ENCODE measurements around the gene TFAP2E. TPM values are rescaled to one million over a fixed set of nuclear protein-coding genes. Genes with fewer than 3 reads are reported as not detected.
A peak's percentile ranks its signal among the peaks of the same experiment; 100 is the strongest.
"Not testable (repeated sequence)": the region's sequence is repeated elsewhere in the genome, so short reads cannot be mapped to it uniquely, and the experiment has no call there.

TFAP2E gene
- total RNA-seq, 1 experiment from 2014 or later = 0.94 TPM

DNA sequence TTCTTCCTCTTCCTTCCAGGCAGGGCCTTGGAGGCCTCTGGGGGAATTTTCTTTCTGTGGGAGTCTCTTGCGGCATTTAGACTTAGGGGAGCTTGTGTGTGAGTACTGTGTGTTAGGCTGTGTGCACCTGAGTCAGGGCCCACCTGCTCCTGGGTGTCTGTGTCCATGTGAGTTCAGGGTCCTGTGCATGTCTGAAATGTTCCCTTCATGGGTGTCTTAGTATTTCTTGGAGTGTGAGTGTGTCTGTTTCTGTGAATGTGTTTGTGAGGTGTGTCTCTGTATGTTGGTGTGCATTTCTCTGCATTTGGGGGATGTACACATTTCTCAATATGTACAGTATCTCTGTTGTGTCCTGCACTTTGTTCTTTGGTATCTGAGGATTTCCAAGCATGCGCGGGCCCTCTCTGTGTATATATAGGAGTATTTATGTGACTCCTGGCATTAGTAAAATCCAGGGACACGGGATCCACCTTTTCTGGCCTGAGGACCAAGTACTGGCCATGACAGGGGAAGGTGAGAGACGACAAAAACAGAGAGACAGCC lies 2.4 kb downstream of the TFAP2E start:
- DNase-seq = no peak
- Histone ChIP-seq H3K27me3 (ENCODE audit: control insufficient read depth, insufficient read depth, low read length) (peaks cover 80% of the 10 kb centered on the region), H3K4me3 (ENCODE audit: insufficient read depth, low read depth, low read length) (no peak overlapping the region), H3K36me3 (replicated peaks; ENCODE audit: control insufficient read depth, insufficient read depth, low read length) (no peaks in the 10 kb centered on the region)

DNA sequence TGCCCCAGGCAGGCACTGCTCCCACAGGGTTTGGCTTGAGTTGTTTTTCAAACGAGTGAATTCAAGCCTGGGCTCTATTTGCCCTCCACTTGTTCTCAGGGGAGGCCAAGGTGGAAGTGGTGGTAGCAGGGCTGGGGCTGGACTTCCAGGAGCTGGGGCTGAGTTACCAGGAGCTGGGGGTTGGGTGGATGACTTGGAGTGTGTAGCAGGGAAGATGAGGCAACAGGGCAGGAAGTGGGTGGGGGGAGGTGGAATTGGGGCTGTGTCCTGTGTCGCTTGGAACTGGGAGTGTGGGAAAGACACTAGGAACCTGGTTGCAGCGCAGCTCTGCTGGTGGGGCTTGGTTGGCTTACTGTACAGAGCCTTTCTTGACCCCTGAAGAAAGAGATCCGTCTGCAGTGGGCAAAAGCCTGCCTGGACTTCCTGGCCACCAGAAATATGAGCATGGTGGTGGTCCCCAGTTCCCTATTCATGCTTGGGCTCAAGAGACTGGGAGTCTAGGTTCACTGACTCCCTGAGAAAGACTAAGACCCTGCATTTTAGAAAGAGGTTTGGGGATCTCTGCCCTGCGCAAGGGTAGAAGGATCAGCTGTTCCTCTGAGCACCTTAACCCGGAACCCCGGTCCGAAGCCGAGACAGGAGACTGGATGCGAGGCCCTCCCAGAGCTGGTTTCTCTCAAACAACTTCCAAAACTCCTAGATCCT lies 3.1 kb downstream of the TFAP2E start:
- no peaks in the 10 kb centered on the region for H3K36me3 ChIP-seq (replicated peaks; ENCODE audit: control insufficient read depth, insufficient read depth, low read length)
- H3K27me3 ChIP-seq (ENCODE audit: control insufficient read depth, insufficient read depth, low read length) = peaks cover 74% of the 10 kb centered on the region
- peak overlapping the region; percentile 66 for H3K4me3 ChIP-seq (ENCODE audit: insufficient read depth, low read depth, low read length)
- peak; percentile 67 for DNase-seq

DNA sequence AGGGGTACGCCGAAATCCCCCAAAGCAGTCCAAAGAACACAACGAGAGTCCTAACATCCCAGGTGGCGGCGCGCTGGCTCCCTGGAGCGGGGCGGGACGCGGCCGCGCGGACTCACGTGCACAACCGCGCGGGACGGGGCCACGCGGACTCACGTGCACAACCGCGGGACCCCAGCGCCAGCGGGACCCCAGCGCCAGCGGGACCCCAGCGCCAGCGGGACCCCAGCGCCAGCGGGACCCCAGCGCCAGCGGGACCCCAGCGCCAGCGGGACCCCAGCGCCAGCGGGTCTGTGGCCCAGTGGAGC lies 3.6 kb downstream of the TFAP2E start:
- H3K36me3 ChIP-seq (replicated peaks; ENCODE audit: control insufficient read depth, insufficient read depth, low read length); DNase-seq: not testable (repeated sequence)
- Histone ChIP-seq H3K27me3 (ENCODE audit: control insufficient read depth, insufficient read depth, low read length) (peaks cover 69% of the 10 kb centered on the region), H3K4me3 (ENCODE audit: insufficient read depth, low read depth, low read length) (peak overlapping the region; percentile 66)

DNA sequence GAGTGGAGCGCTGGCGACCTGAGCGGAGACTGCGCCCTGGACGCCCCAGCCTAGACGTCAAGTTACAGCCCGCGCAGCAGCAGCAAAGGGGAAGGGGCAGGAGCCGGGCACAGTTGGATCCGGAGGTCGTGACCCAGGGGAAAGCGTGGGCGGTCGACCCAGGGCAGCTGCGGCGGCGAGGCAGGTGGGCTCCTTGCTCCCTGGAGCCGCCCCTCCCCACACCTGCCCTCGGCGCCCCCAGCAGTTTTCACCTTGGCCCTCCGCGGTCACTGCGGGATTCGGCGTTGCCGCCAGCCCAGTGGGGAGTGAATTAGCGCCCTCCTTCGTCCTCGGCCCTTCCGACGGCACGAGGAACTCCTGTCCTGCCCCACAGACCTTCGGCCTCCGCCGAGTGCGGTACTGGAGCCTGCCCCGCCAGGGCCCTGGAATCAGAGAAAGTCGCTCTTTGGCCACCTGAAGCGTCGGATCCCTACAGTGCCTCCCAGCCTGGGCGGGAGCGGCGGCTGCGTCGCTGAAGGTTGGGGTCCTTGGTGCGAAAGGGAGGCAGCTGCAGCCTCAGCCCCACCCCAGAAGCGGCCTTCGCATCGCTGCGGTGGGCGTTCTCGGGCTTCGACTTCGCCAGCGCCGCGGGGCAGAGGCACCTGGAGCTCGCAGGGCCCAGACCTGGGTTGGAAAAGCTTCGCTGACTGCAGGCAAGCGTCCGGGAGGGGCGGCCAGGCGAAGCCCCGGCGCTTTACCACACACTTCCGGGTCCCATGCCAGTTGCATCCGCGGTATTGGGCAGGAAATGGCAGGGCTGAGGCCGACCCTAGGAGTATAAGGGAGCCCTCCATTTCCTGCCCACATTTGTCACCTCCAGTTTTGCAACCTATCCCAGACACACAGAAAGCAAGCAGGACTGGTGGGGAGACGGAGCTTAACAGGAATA lies 4.2 kb downstream of the TFAP2E start:
- peak; percentile 84 for DNase-seq
- Histone ChIP-seq H3K27me3 (ENCODE audit: control insufficient read depth, insufficient read depth, low read length) (peaks cover 63% of the 10 kb centered on the region), H3K36me3 (replicated peaks; ENCODE audit: control insufficient read depth, insufficient read depth, low read length) (no peaks in the 10 kb centered on the region), H3K4me3 (ENCODE audit: insufficient read depth, low read depth, low read length) (peak overlapping the region; percentile 66)

DNA sequence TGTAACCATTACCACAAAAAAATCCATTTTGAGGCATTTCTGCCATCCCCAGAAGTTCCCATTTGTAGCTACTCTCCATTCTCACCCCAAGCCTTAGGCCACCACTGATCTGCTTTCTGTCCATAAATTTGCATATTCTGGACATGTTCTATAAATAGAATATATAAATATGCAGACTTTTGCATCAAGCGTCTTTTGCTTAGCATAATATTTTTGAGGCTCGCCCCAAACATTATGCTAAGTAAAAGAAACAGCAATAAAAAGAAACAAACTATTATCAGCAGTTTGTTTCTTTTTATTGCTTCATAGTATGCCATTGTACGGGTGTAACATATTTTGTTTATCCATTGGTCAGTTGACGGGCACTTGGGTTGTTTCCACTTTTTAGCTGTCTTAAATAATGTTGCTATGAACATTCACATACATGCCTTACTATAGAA lies 7.9 kb downstream of the TFAP2E start:
- no peak overlapping the region for H3K4me3 ChIP-seq (ENCODE audit: insufficient read depth, low read depth, low read length)

DNA sequence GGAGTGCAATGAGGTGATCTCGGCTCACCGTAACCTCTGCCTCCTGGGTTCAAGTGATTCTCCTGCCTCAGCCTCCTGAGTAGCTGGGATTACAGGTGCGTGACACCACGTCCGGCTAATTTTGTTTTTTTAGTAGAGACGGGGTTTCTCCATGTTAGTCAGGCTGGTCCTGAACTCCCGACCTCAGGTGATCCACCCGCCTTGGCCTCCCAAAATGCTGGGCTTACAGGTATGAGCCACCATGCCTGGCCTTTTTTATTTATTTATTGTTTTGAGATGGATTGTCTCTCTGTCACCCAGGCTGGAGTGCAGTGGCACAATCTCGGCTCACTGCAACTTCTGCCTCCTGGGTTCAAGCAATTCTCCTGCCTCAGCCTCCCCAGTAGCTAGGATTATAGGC lies 8.5 kb downstream of the TFAP2E start:
- not testable (repeated sequence) for H3K4me3 ChIP-seq (ENCODE audit: insufficient read depth, low read depth, low read length); H3K36me3 ChIP-seq (replicated peaks; ENCODE audit: control insufficient read depth, insufficient read depth, low read length); DNase-seq
- peaks cover 20% of the 10 kb centered on the region for H3K27me3 ChIP-seq (ENCODE audit: control insufficient read depth, insufficient read depth, low read length)

More for the DNA sequence above, 7.9 kb downstream of the TFAP2E start:
- Histone ChIP-seq H3K36me3 (replicated peaks; ENCODE audit: control insufficient read depth, insufficient read depth, low read length) (no peaks in the 10 kb centered on the region), H3K27me3 (ENCODE audit: control insufficient read depth, insufficient read depth, low read length) (peaks cover 27% of the 10 kb centered on the region)
- no peak for DNase-seq

DNA sequence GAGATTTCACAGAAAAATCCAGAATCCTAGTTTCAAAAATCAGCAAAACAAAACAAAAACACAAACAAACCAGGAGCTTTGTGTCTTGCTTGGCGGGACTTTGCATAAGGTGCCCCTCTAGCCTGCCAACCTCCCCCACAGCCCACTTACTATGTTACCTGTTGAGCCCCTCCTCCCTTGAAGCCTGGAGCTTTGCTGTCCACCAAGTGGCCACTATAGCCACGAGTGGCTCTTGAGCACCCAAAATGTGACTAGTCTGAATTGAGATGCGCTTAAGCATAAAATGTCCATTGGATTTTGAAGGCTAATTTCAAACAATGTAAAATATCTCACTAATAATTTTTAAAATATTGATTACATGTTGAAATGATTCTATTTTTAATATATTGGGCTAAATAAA lies 12.2 kb downstream of the TFAP2E start:
- Histone ChIP-seq H3K36me3 (replicated peaks; ENCODE audit: control insufficient read depth, insufficient read depth, low read length) (no peaks in the 10 kb centered on the region), H3K27me3 (ENCODE audit: control insufficient read depth, insufficient read depth, low read length) (no peaks in the 10 kb centered on the region), H3K4me3 (ENCODE audit: insufficient read depth, low read depth, low read length) (no peak overlapping the region)
- no peak for DNase-seq

DNA sequence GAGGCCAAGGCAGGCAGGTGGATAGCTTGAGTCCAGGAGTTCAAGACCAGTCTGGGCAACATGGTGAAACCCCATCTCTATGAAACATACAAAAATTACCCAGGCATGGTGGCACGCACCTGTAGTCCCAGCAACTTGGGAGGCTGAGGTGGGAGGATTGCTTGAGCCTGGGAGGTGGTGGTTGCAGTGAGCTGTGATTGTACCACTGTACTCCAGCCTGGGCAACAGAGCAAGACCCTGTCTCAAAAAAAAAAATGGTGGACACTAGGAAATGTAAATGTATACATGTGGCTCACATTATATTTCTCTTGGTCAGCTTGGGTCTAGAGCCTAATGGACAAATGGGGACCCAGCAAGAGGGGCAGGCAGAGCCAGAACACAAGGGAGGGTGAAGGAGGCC lies 12.7 kb downstream of the TFAP2E start:
- not testable (repeated sequence) for H3K27me3 ChIP-seq (ENCODE audit: control insufficient read depth, insufficient read depth, low read length); DNase-seq; H3K36me3 ChIP-seq (replicated peaks; ENCODE audit: control insufficient read depth, insufficient read depth, low read length); H3K4me3 ChIP-seq (ENCODE audit: insufficient read depth, low read depth, low read length)

DNA sequence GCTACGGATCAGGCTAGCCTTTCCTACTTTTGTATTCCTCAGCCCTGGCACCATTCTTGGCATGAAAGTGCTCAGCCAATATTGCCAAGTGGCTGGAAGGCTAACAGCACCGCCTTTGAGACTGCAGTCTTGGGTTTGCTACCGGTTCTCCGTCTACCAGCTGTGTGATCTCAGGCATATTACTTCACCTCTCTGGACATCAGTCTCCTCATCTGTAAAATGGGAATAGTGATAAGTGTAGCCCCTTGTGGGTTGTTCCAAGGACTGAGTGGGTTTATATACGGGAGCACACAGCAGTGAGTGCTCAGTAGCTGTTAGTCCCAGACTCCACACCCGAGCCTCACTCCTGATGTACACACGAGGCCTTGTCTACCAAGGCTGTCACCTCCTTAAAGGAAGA lies 13.7 kb downstream of the TFAP2E start:
- Histone ChIP-seq H3K4me3 (ENCODE audit: insufficient read depth, low read depth, low read length) (no peak overlapping the region), H3K27me3 (ENCODE audit: control insufficient read depth, insufficient read depth, low read length) (no peaks in the 10 kb centered on the region), H3K36me3 (replicated peaks; ENCODE audit: control insufficient read depth, insufficient read depth, low read length) (no peaks in the 10 kb centered on the region)
- DNase-seq = no peak

DNA sequence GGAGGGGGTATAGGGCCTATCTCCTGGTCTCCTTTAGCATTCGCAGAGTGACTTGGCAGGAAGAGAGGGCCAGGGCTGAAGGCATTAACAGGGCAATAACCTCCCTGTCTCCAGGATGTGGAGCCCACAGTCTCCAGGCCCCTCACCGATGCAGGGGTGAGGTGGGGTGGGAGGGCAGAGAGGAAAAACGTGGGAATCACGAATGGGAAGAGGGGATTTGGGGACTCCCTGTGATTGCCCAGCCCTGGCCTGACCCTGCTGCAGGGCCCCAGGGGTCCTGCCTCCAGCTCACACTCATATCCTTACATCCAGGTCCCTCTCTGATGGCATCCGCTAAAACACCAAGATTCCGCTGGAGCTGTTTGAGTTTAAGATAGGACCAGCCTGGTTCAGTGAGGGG lies 14.6 kb downstream of the TFAP2E start:
- no peak for DNase-seq
- no peaks in the 10 kb centered on the region for H3K36me3 ChIP-seq (replicated peaks; ENCODE audit: control insufficient read depth, insufficient read depth, low read length)
- H3K27me3 ChIP-seq (ENCODE audit: control insufficient read depth, insufficient read depth, low read length) = no peaks in the 10 kb centered on the region
- no peak overlapping the region for H3K4me3 ChIP-seq (ENCODE audit: insufficient read depth, low read depth, low read length)

DNA sequence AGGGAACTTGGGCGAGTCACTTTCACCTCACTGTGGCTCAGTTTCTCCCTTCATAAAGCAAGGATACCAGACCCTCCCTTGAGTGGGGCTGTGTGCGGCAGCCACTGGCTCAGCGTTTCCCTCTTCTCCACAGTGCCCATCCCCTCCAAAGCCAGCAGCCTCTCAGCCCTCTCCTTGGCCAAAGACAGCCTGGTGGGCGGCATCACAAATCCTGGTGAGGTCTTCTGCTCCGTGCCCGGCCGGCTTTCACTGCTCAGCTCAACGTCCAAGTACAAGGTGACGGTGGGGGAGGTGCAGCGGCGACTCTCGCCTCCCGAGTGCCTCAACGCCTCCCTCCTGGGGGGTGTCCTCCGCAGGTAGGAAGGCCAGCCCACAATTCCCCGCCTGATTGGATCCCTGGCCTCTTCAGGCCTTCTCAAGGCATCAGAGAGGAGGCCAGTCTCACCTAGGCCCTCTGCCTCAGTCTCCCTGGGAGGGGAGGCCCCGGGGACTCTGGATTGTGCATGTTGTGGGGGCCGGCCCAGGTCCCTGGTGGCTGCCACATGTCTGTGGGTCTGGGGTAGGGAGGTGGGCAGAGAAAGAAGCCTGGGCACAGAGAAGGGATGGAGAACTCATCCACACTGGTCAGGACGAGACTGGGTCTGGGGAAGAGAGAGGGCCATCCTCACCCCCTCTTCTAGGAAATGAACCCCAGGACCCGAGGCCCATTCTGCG lies 15.2 kb downstream of the TFAP2E start:
- DNase-seq = peak; percentile 56
- H3K4me3 ChIP-seq (ENCODE audit: insufficient read depth, low read depth, low read length) = no peak overlapping the region
- no peaks in the 10 kb centered on the region for H3K27me3 ChIP-seq (ENCODE audit: control insufficient read depth, insufficient read depth, low read length)
- H3K36me3 ChIP-seq (replicated peaks; ENCODE audit: control insufficient read depth, insufficient read depth, low read length) = no peaks in the 10 kb centered on the region

DNA sequence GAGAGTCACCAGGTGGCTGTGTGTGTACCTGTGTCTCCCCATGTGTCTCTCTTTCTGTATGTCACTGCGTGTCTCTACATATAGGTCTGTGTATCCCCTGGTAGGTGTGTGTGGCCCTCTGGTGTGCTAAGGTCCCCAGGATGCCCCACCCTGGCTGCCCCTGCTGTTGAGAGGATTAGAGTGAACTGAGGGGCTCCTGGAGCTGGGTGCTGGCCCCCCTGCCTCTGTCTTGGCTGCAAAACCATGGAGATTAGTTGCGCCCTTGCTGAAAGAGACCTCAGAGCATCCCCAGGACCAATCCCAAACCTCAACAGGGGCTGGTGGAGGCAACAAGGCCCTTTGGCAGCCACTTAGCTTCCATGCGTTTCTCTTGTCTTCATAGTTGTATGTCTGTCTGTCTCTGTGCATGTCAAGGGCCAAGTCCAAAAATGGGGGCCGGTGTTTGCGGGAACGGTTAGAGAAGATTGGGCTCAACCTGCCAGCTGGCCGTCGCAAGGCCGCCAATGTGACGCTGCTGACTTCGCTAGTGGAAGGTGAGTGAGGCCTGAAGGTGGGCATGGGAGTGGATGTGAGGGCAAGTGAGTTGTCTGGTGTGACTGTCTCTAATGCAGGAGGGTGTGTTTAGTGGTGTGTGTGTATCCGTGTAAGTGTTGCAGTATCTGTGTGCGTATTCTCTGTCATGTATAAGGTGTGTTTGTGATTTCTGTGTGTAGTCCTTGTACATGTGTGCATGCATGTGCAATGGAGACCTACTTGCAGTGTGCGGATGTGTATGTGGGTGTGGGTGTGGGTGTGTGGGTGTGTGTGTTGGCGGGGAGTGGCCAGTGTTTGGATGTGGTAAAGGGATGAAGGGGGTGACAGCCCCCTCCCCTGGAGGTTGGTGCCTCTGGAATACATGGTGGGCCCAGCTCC lies 16.7 kb downstream of the TFAP2E start:
- DNase-seq = no peak
- no peak overlapping the region for H3K4me3 ChIP-seq (ENCODE audit: insufficient read depth, low read depth, low read length)
- H3K27me3 ChIP-seq (ENCODE audit: control insufficient read depth, insufficient read depth, low read length) = no peaks in the 10 kb centered on the region
- H3K36me3 ChIP-seq (replicated peaks; ENCODE audit: control insufficient read depth, insufficient read depth, low read length) = no peaks in the 10 kb centered on the region

DNA sequence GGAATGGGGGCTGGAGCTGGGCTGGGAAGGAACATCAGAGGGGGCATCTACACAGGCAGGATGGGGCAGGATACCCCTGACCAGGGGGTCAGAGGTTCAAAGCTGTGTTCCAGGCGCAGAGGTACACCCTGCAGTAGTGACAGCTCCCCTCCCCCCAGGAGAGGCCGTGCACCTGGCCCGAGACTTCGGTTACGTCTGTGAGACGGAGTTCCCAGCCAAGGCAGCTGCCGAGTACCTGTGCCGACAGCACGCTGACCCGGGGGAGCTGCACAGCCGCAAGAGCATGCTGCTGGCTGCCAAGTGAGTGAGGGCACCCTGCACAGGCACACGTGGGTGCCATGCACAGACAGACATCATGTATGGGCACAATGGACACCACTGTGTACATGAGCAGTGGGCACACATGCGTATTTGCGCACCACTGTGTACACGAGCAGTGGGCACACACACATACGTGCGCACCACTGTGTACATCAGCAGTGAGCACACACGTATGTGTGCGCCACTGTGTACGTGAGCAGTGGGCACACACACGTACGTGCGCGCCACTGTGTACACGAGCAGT lies 17.4 kb downstream of the TFAP2E start:
- no peaks in the 10 kb centered on the region for H3K27me3 ChIP-seq (ENCODE audit: control insufficient read depth, insufficient read depth, low read length)
- no peak overlapping the region for H3K4me3 ChIP-seq (ENCODE audit: insufficient read depth, low read depth, low read length)
- no peaks in the 10 kb centered on the region for H3K36me3 ChIP-seq (replicated peaks; ENCODE audit: control insufficient read depth, insufficient read depth, low read length)
- no peak for DNase-seq
